AG04449 (cell line): Measurements from ENCODE around the gene LSM4.
A peak's percentile ranks its signal among the peaks of the same experiment; 100 is the strongest.

Experiments
- CTCF ChIA-PET: fragments of 350-600 bp; formaldehyde crosslinking; extraction: SDS; loops from one replicate; lab custom pipeline; 2021; ENCODE audit warnings: antibody characterized with exemption; lab: Yijun Ruan, JAX
- POLR2A ChIA-PET: fragments of 400-600, 350-600 bp; formaldehyde crosslinking; extraction: SDS; loops from one replicate; lab custom pipeline; 2020; ENCODE audit warnings: antibody characterized with exemption, inconsistent platforms; lab: Yijun Ruan, JAX
- DNase-seq: peaks from one replicate; pipeline ENCODE4 v3.0.0-alpha.2; 2010; ENCODE audit warnings: low read depth, low spot score
- H3K4me3 ChIP-seq: 2 replicates; pipeline ENCODE4 v1.5.1; 2011; ENCODE audit warnings: low read depth, mild to moderate bottlenecking, control low read depth, low read length
- CTCF ChIP-seq: IDR thresholded peaks from one replicate; pipeline ENCODE4 v1.5.1; 2011; ENCODE audit warnings: mild to moderate bottlenecking, moderate library complexity, low read length, control low read depth, inconsistent platforms; ENCODE audit not compliant: insufficient read depth; ENCODE audit errors: missing control alignments

LSM4 gene

GRCh38 chr19:18321734-18322102 lies 1.2 kb downstream of the LSM4 start:
- DNase-seq, result no peak
- CTCF ChIA-PET, result interaction anchor here (0.7 to 8.0 kb wide), 22 partner anchors 8 to 208 kb away, joined by 3 to 161 read pairs (median 5); partner anchors contain the start of genes GDF15 and JUND
- TF ChIP-seq CTCF, result no peak
- POLR2A ChIA-PET, result interaction anchor here (2.2 to 3.8 kb wide), 3 partner anchors 17 to 43 kb away, joined by 11 to 146 read pairs (median 13); partner anchors contain the start of gene JUND
- peak overlapping the region; percentile 84 for H3K4me3 ChIP-seq

- no peak for DNase-seq
- TF ChIP-seq CTCF, result no peak
- POLR2A ChIA-PET, result interaction anchor here (2.2 to 3.8 kb wide), 3 partner anchors 16 to 42 kb away, joined by 11 to 146 read pairs (median 13); partner anchors contain the start of gene JUND
- H3K4me3 ChIP-seq, result no peak overlapping the region
- CTCF ChIA-PET, result interaction anchor here (0.9 to 8.0 kb wide), 17 partner anchors 8 to 207 kb away, joined by 3 to 161 read pairs (median 7); partner anchors contain the start of gene JUND
These were observed 1.8 kb downstream of the LSM4 start for GRCh38 chr19:18320865-18321733.

- CTCF ChIA-PET, result interaction anchor here (0.8 to 8.0 kb wide), 6 partner anchors 10 to 91 kb away, joined by 3 to 161 read pairs (median 3); partner anchors contain the start of gene JUND
- POLR2A ChIA-PET, result interaction anchor here (3.8 to 4.1 kb wide), 2 partner anchors 39 to 40 kb away, joined by 25 to 146 read pairs; partner anchors contain the start of gene JUND
- no peak for DNase-seq
- TF ChIP-seq CTCF, result no peak
- H3K4me3 ChIP-seq, result no peak overlapping the region
These were observed 3.2 kb downstream of the LSM4 start for GRCh38 chr19:18319591-18320135.

- no peak overlapping the region for H3K4me3 ChIP-seq
- no peak for DNase-seq
- ChIA-PET POLR2A (interaction anchor here (1.0 to 4.1 kb wide), 2 partner anchors 29 to 37 kb away, joined by 5 to 25 read pairs; partner anchors contain the start of gene JUND), CTCF (interaction anchor here (1.2 to 8.0 kb wide), 6 partner anchors 10 to 92 kb away, joined by 3 to 161 read pairs (median 3); partner anchors contain the start of gene JUND)
- no peak for TF ChIP-seq CTCF
These were observed 4.7 kb downstream of the LSM4 start for GRCh38 chr19:18317961-18318800.

- DNase-seq, result no peak
- no peak overlapping the region for H3K4me3 ChIP-seq
- TF ChIP-seq CTCF, result no peak
- POLR2A ChIA-PET, result interaction anchor here (1.2 to 2.1 kb wide), 2 partner anchors 9 to 34 kb away, joined by 3 to 4 read pairs; no protein-coding TSS in a partner anchor
- CTCF ChIA-PET, result interaction anchor here (0.9 to 2.2 kb wide), 5 partner anchors 8 to 35 kb away, joined by 3 to 9 read pairs (median 7); no protein-coding TSS in a partner anchor
These were observed 9.5 kb downstream of the LSM4 start for GRCh38 chr19:18313398-18313797.
